HEK293 (cell line): ENCODE measurements around the gene FAM13B.

Source experiments
- GLI2 ChIP-seq: fragments of 450-650 bp; formaldehyde crosslinking; IDR thresholded peaks from 2 replicates; pipeline ENCODE4; 2017; ENCODE audit warnings: missing biosample characterization, missing genetic modification characterization, low read depth, borderline replicate concordance
- HOXA7 ChIP-seq: sonication (generic); formaldehyde crosslinking; IDR thresholded peaks from 2 replicates; pipeline ENCODE4 v1.8.1; 2022; ENCODE audit warnings: missing genetic modification reagents, borderline replicate concordance
- KLF1 ChIP-seq: fragments of 450-650 bp; formaldehyde crosslinking; IDR thresholded peaks from 2 replicates; pipeline ENCODE4 v1.5.1; 2016; ENCODE audit warnings: missing biosample characterization, missing genetic modification characterization
- KLF16 ChIP-seq: fragments of 450-650 bp; formaldehyde crosslinking; IDR thresholded peaks from 2 replicates; pipeline ENCODE4 v1.5.1; 2017; ENCODE audit warnings: missing biosample characterization, missing genetic modification characterization
- SALL2 ChIP-seq: fragments of 450-650 bp; formaldehyde crosslinking; IDR thresholded peaks from 2 replicates; pipeline ENCODE4 v1.5.0; 2017; ENCODE audit warnings: missing biosample characterization, mild to moderate bottlenecking, missing genetic modification characterization, borderline replicate concordance
- YY1 ChIP-seq: fragments of 450-650 bp; formaldehyde crosslinking; IDR thresholded peaks from 2 replicates; pipeline ENCODE4 v1.5.1; 2018; ENCODE audit warnings: missing biosample characterization, missing genetic modification characterization
- ZBTB20 ChIP-seq: fragments of 450-650 bp; formaldehyde crosslinking; IDR thresholded peaks from 2 replicates; pipeline ENCODE4 v1.5.1; 2016; ENCODE audit warnings: missing biosample characterization, missing genetic modification characterization
- ZBTB21 ChIP-seq: fragments of 450-650 bp; formaldehyde crosslinking; IDR thresholded peaks from 2 replicates; pipeline ENCODE4 v1.5.1; 2017; ENCODE audit warnings: missing biosample characterization, missing genetic modification characterization
- ZBTB48 ChIP-seq: fragments of 450-650 bp; formaldehyde crosslinking; IDR thresholded peaks from 2 replicates; pipeline ENCODE4 v1.5.1; 2016; ENCODE audit warnings: missing biosample characterization, missing genetic modification characterization
- ZBTB8A ChIP-seq: fragments of 450-650 bp; formaldehyde crosslinking; IDR thresholded peaks from 2 replicates; pipeline ENCODE4 v1.5.1; 2016; ENCODE audit warnings: missing biosample characterization, missing genetic modification characterization
- ZFP3 ChIP-seq: fragments of 450-650 bp; formaldehyde crosslinking; IDR thresholded peaks from 2 replicates; pipeline ENCODE4 v1.5.1; 2016; ENCODE audit warnings: low read depth, missing biosample characterization, missing genetic modification characterization
- ZFP41 ChIP-seq: fragments of 450-650 bp; formaldehyde crosslinking; IDR thresholded peaks from 2 replicates; pipeline ENCODE4 v1.5.1; 2016; ENCODE audit warnings: missing biosample characterization, missing genetic modification characterization, borderline replicate concordance
- ZNF155 ChIP-seq: fragments of 450-650 bp; formaldehyde crosslinking; IDR thresholded peaks from 2 replicates; pipeline ENCODE4 v1.5.1; 2016; ENCODE audit warnings: missing biosample characterization, missing genetic modification characterization
- ZNF19 ChIP-seq: fragments of 450-650 bp; formaldehyde crosslinking; IDR thresholded peaks from 2 replicates; pipeline ENCODE4; 2016; ENCODE audit warnings: missing biosample characterization, missing genetic modification characterization, low read depth
- ZNF214 ChIP-seq: fragments of 450-650 bp; formaldehyde crosslinking; IDR thresholded peaks from 2 replicates; pipeline ENCODE4 v1.5.1; 2017; ENCODE audit warnings: missing biosample characterization, mild to moderate bottlenecking, missing genetic modification characterization, borderline replicate concordance
- ZNF223 ChIP-seq: fragments of 450-650 bp; formaldehyde crosslinking; IDR thresholded peaks from 2 replicates; pipeline ENCODE4 v1.5.1; 2016; ENCODE audit warnings: missing biosample characterization, missing genetic modification characterization
- ZNF239 ChIP-seq: fragments of 450-650 bp; formaldehyde crosslinking; IDR thresholded peaks from 2 replicates; pipeline ENCODE4 v1.5.1; 2016; ENCODE audit warnings: missing biosample characterization, missing genetic modification characterization
- ZNF266 ChIP-seq: fragments of 450-650 bp; formaldehyde crosslinking; IDR thresholded peaks from 2 replicates; pipeline ENCODE4 v1.5.1; 2016; ENCODE audit warnings: missing biosample characterization, missing genetic modification characterization, low read depth
- ZNF274 ChIP-seq, 2 experiments: fragments of 200-500 bp in 1 of 2; fragments of 450-650 bp in 1 of 2; sonication (Bioruptor generic) in 1 of 2; formaldehyde crosslinking in 1 of 2; IDR thresholded peaks; 2 replicates each; pipeline versions ENCODE4 v1.5.1 to v1.6.1; 2014 to 2016; ENCODE audit warnings: borderline replicate concordance in 1 of 2, inconsistent platforms in 1 of 2, low read length in 1 of 2, missing biosample characterization in 1 of 2, missing genetic modification characterization in 1 of 2
- ZNF335 ChIP-seq: fragments of 450-650 bp; formaldehyde crosslinking; conservative IDR thresholded peaks from 2 replicates; pipeline ENCODE4 v1.5.1; 2016; ENCODE audit warnings: missing biosample characterization, missing genetic modification characterization
- ZNF514 ChIP-seq: fragments of 450-650 bp; formaldehyde crosslinking; IDR thresholded peaks from 2 replicates; pipeline ENCODE4 v1.5.1; 2016; ENCODE audit warnings: missing biosample characterization, missing genetic modification characterization
- ZNF521 ChIP-seq: fragments of 450-650 bp; formaldehyde crosslinking; IDR thresholded peaks from 2 replicates; pipeline ENCODE4 v1.5.1; 2017; ENCODE audit warnings: missing biosample characterization, mild to moderate bottlenecking, missing genetic modification characterization
- ZNF529 ChIP-seq: fragments of 450-650 bp; formaldehyde crosslinking; IDR thresholded peaks from 2 replicates; pipeline ENCODE4 v1.5.1; 2017; ENCODE audit warnings: missing genetic modification characterization, missing biosample characterization; ENCODE audit not compliant: insufficient replicate concordance
- ZNF530 ChIP-seq: fragments of 450-650 bp; formaldehyde crosslinking; IDR thresholded peaks from 2 replicates; pipeline ENCODE4 v1.5.1; 2016; ENCODE audit warnings: low read depth, missing biosample characterization, missing genetic modification characterization
- ZNF544 ChIP-seq: fragments of 450-650 bp; formaldehyde crosslinking; IDR thresholded peaks from 2 replicates; pipeline ENCODE4 v1.5.0; 2017; ENCODE audit warnings: missing biosample characterization, missing genetic modification characterization
- ZNF548 ChIP-seq: fragments of 450-650 bp; formaldehyde crosslinking; IDR thresholded peaks from 2 replicates; pipeline ENCODE4 v1.5.1; 2016; ENCODE audit warnings: missing biosample characterization, missing genetic modification characterization
- ZNF707 ChIP-seq: fragments of 450-650 bp; formaldehyde crosslinking; IDR thresholded peaks from 2 replicates; pipeline ENCODE4 v1.5.1; 2016; ENCODE audit warnings: missing biosample characterization, missing genetic modification characterization
- ZNF792 ChIP-seq: fragments of 450-650 bp; formaldehyde crosslinking; IDR thresholded peaks from 2 replicates; pipeline ENCODE4 v1.5.1; 2016; ENCODE audit warnings: missing biosample characterization, missing genetic modification characterization
- TF ChIP-seq, protein P1 (sequence below): fragments of 450-650 bp; formaldehyde crosslinking; IDR thresholded peaks from 2 replicates; pipeline ENCODE4 v1.5.1; 2016; ENCODE audit warnings: missing biosample characterization, missing genetic modification characterization
- TF ChIP-seq, protein P2 (sequence below): fragments of 450-650 bp; formaldehyde crosslinking; IDR thresholded peaks from 2 replicates; pipeline ENCODE4 v1.5.1; 2016; ENCODE audit warnings: missing biosample characterization, missing genetic modification characterization
- TF ChIP-seq, protein P3 (sequence below): fragments of 450-650 bp; formaldehyde crosslinking; IDR thresholded peaks from 2 replicates; pipeline ENCODE4 v1.5.1; 2017; ENCODE audit warnings: missing biosample characterization, missing genetic modification characterization
- TF ChIP-seq, protein P4 (sequence below): fragments of 450-650 bp; formaldehyde crosslinking; IDR thresholded peaks from 2 replicates; pipeline ENCODE4 v1.5.1; 2016; ENCODE audit warnings: missing biosample characterization, missing genetic modification characterization
- TF ChIP-seq, protein P5 (sequence below): fragments of 450-650 bp; formaldehyde crosslinking; IDR thresholded peaks from 2 replicates; pipeline ENCODE4 v1.5.1; 2017; ENCODE audit warnings: missing biosample characterization, missing genetic modification characterization

The FAM13B gene

DNA sequence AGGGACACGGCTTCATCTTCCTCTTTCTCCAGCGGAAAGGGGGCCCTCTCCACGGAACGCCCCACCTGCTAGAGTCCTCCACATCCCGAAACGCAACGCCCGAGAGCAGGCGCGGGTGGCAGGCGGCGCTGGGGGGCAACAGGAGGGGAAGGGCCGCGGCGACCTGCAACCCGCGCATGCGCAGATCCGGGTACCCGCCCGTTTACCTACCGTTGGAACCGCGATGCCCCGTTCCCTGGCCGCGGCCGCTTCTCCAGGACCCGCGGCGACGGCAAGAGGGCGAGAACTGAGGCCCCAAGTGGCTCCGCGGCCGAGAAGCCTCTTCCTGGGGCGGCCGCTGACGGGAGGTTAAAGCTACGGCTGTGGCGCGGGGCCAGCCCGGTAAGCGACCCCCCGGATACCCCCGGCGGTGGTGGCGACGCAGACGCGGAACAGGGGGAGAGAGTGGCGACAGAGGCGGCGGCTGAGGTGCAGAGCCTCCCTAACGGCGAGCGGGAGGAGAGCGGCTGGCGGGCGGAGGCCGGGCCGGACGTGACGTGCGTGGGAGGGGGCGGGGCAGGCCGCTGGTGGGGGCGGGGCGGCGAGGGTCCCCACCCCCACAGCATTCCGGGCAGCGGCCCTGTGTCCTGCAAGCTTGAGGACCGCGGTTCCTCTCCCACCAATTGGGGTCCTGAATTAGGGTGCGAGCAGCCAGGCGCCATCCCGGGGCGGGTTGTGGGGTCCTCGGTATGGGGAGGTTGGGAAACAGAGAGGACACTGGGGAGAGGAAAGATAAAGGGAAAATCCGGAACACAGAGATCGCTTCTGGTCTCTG, at the start of gene FAM13B (continued):
- TF ChIP-seq ZNF792 (tag by site-specific recombination) = no peak
- TF ChIP-seq, protein P1, sequence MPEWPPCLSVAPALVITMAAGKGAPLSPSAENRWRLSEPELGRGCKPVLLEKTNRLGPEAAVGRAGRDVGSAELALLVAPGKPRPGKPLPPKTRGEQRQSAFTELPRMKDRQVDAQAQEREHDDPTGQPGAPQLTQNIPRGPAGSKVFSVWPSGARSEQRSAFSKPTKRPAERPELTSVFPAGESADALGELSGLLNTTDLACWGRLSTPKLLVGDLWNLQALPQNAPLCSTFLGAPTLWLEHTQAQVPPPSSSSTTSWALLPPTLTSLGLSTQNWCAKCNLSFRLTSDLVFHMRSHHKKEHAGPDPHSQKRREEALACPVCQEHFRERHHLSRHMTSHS (tag by site-specific recombination) = no peak
- TF ChIP-seq HOXA7 (CRISPR knock-in tag) = no peak
- TF ChIP-seq ZNF274 (IDR thresholded peaks at IDR 0.05; ENCODE audit: low read length) = no peak
- no peak for TF ChIP-seq ZNF274 (tag by site-specific recombination; IDR thresholded peaks at IDR 0.05; ENCODE audit: borderline replicate concordance)
- 0 out of 2 replicates have a peak, but pooled peaks have one; percentile 72 for TF ChIP-seq ZNF239 (tag by site-specific recombination)
- no peak for TF ChIP-seq ZNF514 (tag by site-specific recombination)
- TF ChIP-seq ZNF266 = no peak
- TF ChIP-seq, protein P2, sequence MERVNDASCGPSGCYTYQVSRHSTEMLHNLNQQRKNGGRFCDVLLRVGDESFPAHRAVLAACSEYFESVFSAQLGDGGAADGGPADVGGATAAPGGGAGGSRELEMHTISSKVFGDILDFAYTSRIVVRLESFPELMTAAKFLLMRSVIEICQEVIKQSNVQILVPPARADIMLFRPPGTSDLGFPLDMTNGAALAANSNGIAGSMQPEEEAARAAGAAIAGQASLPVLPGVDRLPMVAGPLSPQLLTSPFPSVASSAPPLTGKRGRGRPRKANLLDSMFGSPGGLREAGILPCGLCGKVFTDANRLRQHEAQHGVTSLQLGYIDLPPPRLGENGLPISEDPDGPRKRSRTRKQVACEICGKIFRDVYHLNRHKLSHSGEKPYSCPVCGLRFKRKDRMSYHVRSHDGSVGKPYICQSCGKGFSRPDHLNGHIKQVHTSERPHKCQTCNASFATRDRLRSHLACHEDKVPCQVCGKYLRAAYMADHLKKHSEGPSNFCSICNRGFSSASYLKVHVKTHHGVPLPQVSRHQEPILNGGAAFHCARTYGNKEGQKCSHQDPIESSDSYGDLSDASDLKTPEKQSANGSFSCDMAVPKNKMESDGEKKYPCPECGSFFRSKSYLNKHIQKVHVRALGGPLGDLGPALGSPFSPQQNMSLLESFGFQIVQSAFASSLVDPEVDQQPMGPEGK (tag by site-specific recombination) = peak; percentile 95
- no peak for TF ChIP-seq GLI2 (tag by site-specific recombination)
- TF ChIP-seq ZNF530 (tag by site-specific recombination) = no peak
- TF ChIP-seq ZNF548 (tag by site-specific recombination) = no peak
- no peak for TF ChIP-seq ZNF521 (tag by site-specific recombination)
- TF ChIP-seq ZNF223 (tag by site-specific recombination) = no peak
- no peak for TF ChIP-seq ZFP41 (tag by site-specific recombination)
- no peak for TF ChIP-seq ZNF214 (tag by site-specific recombination)
- TF ChIP-seq, protein P3, sequence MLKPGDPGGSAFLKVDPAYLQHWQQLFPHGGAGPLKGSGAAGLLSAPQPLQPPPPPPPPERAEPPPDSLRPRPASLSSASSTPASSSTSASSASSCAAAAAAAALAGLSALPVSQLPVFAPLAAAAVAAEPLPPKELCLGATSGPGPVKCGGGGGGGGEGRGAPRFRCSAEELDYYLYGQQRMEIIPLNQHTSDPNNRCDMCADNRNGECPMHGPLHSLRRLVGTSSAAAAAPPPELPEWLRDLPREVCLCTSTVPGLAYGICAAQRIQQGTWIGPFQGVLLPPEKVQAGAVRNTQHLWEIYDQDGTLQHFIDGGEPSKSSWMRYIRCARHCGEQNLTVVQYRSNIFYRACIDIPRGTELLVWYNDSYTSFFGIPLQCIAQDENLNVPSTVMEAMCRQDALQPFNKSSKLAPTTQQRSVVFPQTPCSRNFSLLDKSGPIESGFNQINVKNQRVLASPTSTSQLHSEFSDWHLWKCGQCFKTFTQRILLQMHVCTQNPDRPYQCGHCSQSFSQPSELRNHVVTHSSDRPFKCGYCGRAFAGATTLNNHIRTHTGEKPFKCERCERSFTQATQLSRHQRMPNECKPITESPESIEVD (tag by site-specific recombination) = no peak
- peak; percentile 78 for TF ChIP-seq ZBTB20
- no peak for TF ChIP-seq ZNF544 (tag by site-specific recombination)
- peak; percentile 87 for TF ChIP-seq ZNF335
- TF ChIP-seq, protein P4, sequence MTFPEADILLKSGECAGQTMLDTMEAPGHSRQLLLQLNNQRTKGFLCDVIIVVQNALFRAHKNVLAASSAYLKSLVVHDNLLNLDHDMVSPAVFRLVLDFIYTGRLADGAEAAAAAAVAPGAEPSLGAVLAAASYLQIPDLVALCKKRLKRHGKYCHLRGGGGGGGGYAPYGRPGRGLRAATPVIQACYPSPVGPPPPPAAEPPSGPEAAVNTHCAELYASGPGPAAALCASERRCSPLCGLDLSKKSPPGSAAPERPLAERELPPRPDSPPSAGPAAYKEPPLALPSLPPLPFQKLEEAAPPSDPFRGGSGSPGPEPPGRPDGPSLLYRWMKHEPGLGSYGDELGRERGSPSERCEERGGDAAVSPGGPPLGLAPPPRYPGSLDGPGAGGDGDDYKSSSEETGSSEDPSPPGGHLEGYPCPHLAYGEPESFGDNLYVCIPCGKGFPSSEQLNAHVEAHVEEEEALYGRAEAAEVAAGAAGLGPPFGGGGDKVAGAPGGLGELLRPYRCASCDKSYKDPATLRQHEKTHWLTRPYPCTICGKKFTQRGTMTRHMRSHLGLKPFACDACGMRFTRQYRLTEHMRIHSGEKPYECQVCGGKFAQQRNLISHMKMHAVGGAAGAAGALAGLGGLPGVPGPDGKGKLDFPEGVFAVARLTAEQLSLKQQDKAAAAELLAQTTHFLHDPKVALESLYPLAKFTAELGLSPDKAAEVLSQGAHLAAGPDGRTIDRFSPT (tag by site-specific recombination) = peak; percentile 91
- no peak for TF ChIP-seq ZFP3 (tag by site-specific recombination)
- no peak for TF ChIP-seq ZNF155 (tag by site-specific recombination)
- 0 out of 2 replicates have a peak, but pooled peaks have one; percentile 35 for TF ChIP-seq YY1
- TF ChIP-seq ZBTB21 (tag by site-specific recombination) = no peak
- peak; percentile 96 for TF ChIP-seq ZBTB48 (tag by site-specific recombination)
- no peak for TF ChIP-seq ZNF529 (tag by site-specific recombination)
- no peak for TF ChIP-seq ZNF707 (tag by site-specific recombination)
- TF ChIP-seq KLF1 (tag by site-specific recombination) = peak; percentile 38; the same call in 1 of the 2 replicates
- no peak for TF ChIP-seq SALL2 (tag by site-specific recombination)
- no peak for TF ChIP-seq ZNF19 (tag by site-specific recombination)
- TF ChIP-seq, protein P5, sequence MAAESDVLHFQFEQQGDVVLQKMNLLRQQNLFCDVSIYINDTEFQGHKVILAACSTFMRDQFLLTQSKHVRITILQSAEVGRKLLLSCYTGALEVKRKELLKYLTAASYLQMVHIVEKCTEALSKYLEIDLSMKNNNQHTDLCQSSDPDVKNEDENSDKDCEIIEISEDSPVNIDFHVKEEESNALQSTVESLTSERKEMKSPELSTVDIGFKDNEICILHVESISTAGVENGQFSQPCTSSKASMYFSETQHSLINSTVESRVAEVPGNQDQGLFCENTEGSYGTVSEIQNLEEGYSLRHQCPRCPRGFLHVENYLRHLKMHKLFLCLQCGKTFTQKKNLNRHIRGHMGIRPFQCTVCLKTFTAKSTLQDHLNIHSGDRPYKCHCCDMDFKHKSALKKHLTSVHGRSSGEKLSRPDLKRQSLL = peak; percentile 47; the same call in 1 of the 2 replicates
- peak; percentile 99 for TF ChIP-seq ZBTB8A (tag by site-specific recombination)
- TF ChIP-seq KLF16 (tag by site-specific recombination) = peak; percentile 77; the same call in 1 of the 2 replicates
